Activated T-cell treated with anti-CD3 and anti-CD28 coated beads for 4 hours (primary cell): Measurements from ENCODE around the gene ZBED4.

Experiments
- DNase-seq: peaks from one replicate; pipeline ENCODE4 v3.0.0-alpha.2; 2020

The ZBED4 gene

GRCh38 chr22:49924113-49924833, 70.6 kb downstream of the ZBED4 start:
- no peak for DNase-seq

DNA sequence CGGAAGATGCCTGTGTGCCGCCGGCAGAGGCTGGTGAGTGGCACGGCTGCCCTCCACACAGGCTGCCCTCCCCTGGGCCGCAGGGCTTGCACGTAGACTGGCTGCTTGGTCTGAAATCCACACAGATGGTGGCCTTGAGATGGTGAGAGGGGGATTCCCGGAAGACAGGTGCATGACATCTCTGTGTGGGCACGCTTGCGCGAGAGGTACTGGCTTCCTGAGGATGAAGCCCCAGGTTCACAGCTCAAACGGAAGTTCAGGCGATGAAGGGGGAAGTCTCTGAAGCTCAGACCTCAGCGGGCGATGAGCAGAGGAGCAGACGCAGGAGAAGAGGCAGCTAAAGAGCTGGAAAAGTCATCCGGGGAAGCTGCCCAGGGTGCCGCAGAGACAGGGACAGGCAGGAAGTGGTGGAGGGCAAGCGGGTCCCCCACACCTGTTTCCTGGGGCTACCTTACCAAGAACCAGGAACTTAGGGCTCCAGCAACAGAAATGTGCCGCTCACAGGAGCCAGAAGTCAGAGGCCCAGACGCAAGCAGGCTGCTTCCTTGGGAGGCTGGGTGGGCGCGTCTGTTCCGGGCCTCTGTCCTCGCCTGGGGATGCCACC, 72.0 kb downstream of the ZBED4 start:
- peak; percentile 61 for DNase-seq

- DNase-seq, result no peak
Observed at GRCh38 chr22:49926916-49927315, 73.3 kb downstream of the ZBED4 start.

DNA sequence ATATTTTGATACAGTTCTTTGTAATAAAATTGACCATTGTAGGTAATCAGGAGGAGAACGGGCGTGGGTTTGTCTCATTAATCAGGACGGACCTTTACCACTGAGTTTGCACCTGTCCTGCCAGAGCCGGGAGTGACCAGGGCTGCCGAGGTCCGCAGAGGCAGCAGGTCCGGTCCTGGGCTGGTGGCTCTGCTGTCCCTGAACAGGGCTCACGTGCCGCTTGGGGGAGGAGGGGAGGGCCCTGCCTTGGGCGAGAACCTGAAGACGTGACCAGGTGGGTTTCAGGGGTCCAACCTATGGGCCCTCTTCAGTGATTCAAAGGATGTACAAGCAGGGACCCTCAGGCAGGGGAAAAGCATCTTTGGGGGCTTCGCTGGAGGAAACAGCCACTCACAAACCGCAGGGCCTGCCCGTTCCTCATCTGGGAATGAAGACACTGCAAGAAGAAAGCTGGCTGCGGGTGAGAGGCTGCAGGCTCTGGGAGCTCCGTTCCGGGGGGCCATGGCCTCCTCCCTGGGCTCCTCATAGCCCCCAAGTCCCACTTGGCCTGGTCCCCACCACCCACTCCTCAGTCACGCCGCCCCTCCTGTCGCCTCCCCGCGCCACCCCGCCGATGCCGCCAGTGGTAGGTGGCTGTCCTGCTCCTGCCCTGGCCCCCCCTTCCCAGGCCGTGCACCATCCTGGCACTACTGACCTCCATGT, 74.0 kb downstream of the ZBED4 start:
- DNase-seq, result no peak

GRCh38 chr22:49928185-49928495, 74.5 kb downstream of the ZBED4 start:
- no peak for DNase-seq

DNA sequence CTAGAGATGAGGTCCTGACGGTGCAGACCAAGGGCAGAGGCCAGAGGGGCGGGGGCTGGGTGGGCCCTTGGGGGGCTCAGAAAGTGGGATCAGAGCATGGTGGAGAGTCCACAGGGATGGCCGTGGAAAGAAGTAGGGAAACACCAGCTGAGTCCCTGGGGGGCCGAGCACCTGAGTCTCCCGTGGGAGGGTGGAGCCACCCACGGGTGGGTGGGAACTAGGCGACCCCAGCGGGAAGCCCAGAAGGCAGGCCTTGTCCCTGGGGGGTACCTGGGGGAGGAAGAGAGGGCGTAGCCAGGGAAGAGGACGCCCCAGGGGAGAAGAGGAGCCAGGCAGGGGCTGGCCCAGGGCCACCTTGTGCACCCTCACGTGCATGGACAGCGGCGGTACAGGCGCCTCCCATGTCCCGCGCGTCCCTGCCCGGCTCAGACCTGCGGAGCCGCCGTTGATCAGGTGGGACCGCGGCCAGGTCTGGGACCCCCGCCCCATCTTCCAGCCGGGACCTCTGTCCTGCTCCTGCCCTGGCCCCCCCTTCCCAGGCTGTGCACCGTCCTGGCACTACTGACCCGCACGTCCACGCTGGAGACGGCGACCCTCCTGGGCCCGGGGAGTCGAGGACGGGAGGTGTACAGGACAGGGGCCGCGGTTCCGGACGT, 75.0 kb downstream of the ZBED4 start:
- no peak for DNase-seq

DNA sequence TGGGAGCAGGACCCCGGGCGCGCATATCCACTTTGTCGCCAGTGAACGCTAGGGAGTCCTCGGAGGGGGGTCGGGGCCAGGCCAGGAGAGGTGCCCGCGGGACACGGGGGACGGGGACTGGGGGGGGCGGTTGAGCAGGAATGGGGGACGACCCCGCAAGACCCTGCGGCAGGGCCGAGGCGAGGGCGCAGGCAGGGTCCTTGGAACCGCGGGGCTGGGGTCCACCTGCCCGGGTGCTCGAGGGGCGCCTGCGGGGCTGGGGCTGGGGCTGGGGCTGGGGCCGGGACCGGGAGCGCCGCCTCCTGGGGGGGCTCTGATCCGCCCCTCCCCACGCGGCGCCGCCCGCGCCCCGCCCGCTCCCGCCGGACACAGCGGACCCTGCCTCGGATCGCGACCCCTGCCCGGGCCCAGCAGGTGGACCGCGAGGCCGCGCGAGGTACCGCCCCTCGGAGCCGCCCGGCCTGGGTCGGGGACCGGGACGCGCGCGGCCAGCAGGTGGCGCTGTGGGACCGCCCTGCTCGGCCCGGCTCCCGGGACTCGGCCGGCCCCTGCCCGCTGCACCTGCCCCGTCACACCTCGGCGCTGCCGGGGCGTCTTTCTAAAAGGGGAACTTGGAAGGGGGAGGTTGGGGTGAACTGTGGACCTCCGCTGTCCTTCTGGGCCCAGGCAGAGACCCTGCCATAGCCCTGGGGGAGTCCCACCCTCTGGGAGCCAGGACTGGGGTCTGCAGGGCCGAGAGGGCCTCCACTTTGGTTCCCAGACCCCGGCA, 75.8 kb downstream of the ZBED4 start:
- DNase-seq, result peak; percentile 73

DNA sequence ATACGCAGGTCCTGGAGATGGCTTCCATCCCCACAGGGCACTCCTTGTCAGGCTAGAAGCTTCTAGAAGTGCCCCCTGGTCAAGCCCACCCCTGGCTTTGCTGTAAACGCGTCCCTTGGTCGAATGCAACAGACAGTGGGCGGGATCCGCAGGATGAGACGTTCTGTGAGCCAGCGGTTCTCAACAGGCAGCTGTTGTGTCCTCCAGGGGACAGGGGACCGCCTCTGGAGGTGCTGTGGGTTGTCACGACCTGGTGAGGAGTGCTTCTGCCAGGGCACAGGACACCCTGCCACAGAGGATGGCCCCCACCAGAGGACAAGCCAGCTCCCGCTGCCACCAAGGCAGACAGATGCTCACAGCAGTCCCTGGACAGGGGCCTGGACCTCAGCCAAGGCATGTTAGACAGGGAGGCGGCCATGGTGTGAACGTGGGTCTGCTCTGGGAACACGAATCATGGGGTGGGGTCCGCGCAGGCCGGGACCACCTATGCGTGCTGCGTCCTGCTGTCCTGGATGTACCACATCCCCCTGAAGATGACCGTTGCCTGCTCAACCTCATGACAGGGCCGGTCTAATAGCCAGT, 76.4 kb downstream of the ZBED4 start:
- no peak for DNase-seq

DNA sequence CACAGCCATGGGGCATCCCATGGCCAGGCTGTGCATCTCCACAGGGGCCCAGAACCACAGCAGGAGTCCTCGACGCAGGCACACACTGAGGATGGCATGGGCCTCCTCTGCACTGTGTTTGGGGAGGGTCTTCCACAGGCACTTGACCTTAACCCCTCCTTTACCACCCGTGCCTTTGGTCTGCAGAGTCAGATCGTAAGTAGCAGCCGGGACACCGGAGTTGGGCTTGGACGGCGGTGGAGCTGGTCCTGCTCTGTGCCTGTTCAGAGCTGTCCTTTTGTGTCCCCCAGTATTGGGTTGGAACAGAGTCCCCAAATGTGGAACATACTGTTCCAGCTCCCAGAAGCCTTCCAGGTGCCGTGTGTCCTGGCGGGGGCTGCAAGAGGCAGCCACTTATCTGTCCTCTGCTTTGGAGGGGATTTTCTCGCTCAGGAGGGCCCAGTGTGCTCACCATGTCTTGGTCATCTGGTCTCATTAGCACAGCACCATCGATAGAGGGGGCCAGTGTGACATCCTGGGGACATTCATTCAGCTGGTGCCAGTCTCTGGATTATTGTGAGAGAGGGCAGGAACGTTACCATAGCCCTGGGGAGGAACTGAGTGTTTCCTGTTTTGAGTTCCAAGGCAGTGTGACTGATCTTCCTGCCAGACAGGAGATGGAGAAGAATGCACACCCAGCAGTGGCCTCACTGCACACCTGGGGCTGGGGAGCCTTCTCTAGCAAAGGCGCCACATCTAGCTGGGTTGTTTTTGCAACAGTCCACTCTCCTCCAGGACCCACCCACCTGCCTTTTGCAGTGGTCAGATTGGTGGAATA, 77.2 kb downstream of the ZBED4 start:
- peak; percentile 32 for DNase-seq

- no peak for DNase-seq
Observed at GRCh38 chr22:49933236-49934159, 79.9 kb downstream of the ZBED4 start.

GRCh38 chr22:49934160-49934890, 80.7 kb downstream of the ZBED4 start:
- no peak for DNase-seq

GRCh38 chr22:49934891-49935557, 81.4 kb downstream of the ZBED4 start:
- peak; percentile 93 for DNase-seq

GRCh38 chr22:49935561-49935960, 81.9 kb downstream of the ZBED4 start:
- peak; percentile 40 for DNase-seq

- peak; percentile 96 for DNase-seq
Observed at GRCh38 chr22:49936018-49936972, 82.7 kb downstream of the ZBED4 start.

DNA sequence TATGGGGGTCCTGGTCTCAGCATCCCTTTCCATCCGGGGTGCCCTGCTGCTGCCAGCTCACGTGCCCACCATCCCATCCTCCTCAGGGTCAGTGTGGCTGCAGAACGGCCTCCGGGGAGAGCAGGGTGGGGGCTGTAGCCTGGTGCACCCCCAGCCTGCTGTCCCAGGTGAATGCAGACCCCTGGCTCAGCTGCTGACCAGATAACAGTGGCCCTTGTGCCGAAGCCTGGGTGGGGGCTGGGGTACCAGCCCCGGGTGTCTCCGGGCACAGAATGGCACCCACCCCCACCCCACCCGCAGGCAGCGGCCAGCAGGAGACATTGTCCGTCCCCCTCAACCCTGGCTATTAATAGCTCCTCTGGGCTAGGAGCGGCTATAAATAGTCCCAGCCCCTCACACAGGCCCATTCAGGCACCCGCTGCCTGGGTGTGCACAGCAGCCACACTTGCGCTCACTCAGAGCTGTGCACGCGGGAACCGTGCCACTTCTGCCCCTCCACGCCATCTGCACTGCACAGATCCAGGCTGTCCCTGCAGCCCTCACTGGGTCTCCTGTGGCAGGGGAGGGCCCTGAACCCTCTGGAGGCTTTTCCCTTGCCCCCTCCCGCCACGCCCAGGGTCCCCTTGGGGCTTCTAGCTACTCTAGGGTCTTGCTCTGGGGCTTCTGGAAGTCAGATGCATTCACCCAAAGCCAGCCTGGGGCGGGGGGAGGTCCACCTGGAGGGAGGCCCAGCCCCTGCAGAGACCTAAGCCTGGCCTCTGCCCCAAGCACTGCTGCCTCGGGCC, 83.5 kb downstream of the ZBED4 start:
- no peak for DNase-seq

GRCh38 chr22:49937758-49938564, 84.3 kb downstream of the ZBED4 start:
- no peak for DNase-seq
